Measurements from ENCODE around the gene NRCAM. TPM values are rescaled to one million over a fixed set of nuclear protein-coding genes. Genes with fewer than 3 reads are reported as not detected.

NRCAM gene
- total RNA-seq, 1 experiment from 2014 or later = 45.7 TPM

DNA sequence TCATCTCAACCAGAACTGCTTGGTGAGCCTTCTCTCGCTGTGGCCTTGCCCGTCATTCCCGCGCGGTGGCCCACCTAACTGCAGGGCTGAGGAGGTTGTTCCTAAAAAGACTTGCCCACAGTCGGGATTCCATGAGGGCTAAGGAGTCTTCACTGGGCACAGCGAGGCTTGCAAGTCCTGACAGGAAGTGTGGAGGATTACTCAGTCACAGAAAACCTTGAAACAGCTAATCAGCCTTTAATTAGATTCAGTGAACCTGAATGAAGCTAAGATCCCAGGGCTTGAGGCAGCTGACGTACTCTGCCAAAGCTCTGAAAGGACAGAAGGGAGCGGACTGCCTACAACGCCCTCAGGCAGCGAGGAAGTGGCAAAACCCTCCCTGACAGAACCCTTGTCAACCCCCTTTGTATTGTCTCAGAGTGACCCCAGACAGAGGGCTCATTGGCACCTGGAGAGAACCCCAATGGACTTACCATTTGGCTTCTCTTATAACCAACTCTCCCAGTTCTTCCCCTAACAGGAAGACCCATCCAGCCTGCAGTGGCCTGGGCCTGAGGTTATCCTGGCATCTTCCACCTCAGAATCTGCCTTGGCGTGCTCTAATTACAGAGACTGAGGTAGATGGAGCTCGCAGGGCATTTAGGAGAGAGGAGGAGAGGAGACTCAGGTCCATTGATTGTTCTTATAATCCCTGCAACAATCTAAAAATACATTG, 323.5 kb downstream of the NRCAM start:
- TF ChIP-seq, protein P1, sequence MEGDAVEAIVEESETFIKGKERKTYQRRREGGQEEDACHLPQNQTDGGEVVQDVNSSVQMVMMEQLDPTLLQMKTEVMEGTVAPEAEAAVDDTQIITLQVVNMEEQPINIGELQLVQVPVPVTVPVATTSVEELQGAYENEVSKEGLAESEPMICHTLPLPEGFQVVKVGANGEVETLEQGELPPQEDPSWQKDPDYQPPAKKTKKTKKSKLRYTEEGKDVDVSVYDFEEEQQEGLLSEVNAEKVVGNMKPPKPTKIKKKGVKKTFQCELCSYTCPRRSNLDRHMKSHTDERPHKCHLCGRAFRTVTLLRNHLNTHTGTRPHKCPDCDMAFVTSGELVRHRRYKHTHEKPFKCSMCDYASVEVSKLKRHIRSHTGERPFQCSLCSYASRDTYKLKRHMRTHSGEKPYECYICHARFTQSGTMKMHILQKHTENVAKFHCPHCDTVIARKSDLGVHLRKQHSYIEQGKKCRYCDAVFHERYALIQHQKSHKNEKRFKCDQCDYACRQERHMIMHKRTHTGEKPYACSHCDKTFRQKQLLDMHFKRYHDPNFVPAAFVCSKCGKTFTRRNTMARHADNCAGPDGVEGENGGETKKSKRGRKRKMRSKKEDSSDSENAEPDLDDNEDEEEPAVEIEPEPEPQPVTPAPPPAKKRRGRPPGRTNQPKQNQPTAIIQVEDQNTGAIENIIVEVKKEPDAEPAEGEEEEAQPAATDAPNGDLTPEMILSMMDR (conservative IDR thresholded peaks at IDR 0.05; ENCODE audit: low read depth, low read length) = no peak
- no peak for TF ChIP-seq EZH2 (IDR thresholded peaks at IDR 0.05; ENCODE audit: borderline replicate concordance, low read depth, low read length, poor library complexity, severe bottlenecking)
- Histone ChIP-seq H3K27me3 (replicated peaks; ENCODE audit: insufficient read depth, low read depth, low read length, poor library complexity) (no peaks in the 10 kb centered on the region), H3K27ac (ENCODE audit: low read depth, low read length, poor library complexity, severe bottlenecking) (no peak overlapping the region), H3K4me3 (ENCODE audit: low read depth, low read length, poor library complexity, severe bottlenecking) (no peak overlapping the region), H3K9me3 (ENCODE audit: low read depth, low read length, poor library complexity, severe bottlenecking) (no peaks in the 10 kb centered on the region), H3K4me1 (ENCODE audit: insufficient read depth, low read length, poor library complexity, severe bottlenecking) (peaks cover 13% of the 10 kb centered on the region), H3K36me3 (ENCODE audit: insufficient read depth, low read length, poor library complexity, severe bottlenecking) (no peaks in the 10 kb centered on the region)
- peak; percentile 69 for DNase-seq (ENCODE audit: low spot score)
- POLR2A ChIA-PET (ENCODE audit: low non-redundant PET) = interaction anchor here (0.5 kb wide), 1 partner anchor 244 kb away, joined by 3 read pairs; no protein-coding TSS in a partner anchor
- BruUV-seq (replicated peaks) = no TSS peak
- intact Hi-C loops (cut with micrococcal nuclease; ENCODE audit: unreplicated experiment) = no loop called here
- CTCF ChIA-PET = interaction anchor here (1.0 kb wide), 1 partner anchor 131 kb away, joined by 3 read pairs; no protein-coding TSS in a partner anchor

DNA sequence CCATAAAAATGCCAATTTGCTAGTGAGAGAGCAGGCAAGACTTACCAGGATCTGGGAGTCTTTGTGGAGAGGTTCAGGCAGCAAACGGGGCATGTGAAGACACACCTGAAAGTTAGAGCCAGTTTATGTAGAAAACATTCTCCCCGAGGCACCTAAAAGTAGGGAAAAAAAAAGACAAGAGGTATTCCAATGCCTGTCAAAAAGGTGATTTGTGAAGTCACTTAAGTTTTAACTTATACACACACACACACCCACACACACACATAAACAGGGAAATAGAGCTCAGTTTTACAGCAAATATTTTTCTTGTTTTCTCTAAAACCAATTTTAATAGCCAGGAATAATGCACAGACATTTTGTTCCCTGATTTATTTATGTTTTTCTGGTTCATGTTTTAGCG, 326.0 kb downstream of the NRCAM start, which contains the start of gene LAMB4:
Gene LAMB4 (minus strand): TSS at position 101 of the 400 bp plus-strand sequence. CDS start 7,197 bp downstream, outside the sequence.
- intact Hi-C loops (cut with micrococcal nuclease; ENCODE audit: unreplicated experiment) = no loop called here
- TF ChIP-seq, protein P1 (conservative IDR thresholded peaks at IDR 0.05; ENCODE audit: low read depth, low read length) = no peak
- TF ChIP-seq EZH2 (IDR thresholded peaks at IDR 0.05; ENCODE audit: borderline replicate concordance, low read depth, low read length, poor library complexity, severe bottlenecking) = no peak
- Histone ChIP-seq H3K27ac (ENCODE audit: low read depth, low read length, poor library complexity, severe bottlenecking) (no peak within 1 kb of the TSS), H3K4me1 (ENCODE audit: insufficient read depth, low read length, poor library complexity, severe bottlenecking) (peaks cover 13% of the 10 kb centered on the region), H3K36me3 (ENCODE audit: insufficient read depth, low read length, poor library complexity, severe bottlenecking) (no peaks in the 10 kb centered on the region), H3K27me3 (replicated peaks; ENCODE audit: insufficient read depth, low read depth, low read length, poor library complexity) (no peaks in the 10 kb centered on the region), H3K4me3 (ENCODE audit: low read depth, low read length, poor library complexity, severe bottlenecking) (no peak within 1 kb of the TSS), H3K9me3 (ENCODE audit: low read depth, low read length, poor library complexity, severe bottlenecking) (no peaks in the 10 kb centered on the region)
- BruUV-seq (replicated peaks) = no TSS peak
- no peak for DNase-seq (ENCODE audit: low spot score)
- ChIA-PET CTCF (no interaction called here), POLR2A (ENCODE audit: low non-redundant PET) (interaction anchor here (0.5 kb wide), 1 partner anchor 324 kb away, joined by 3 read pairs; no protein-coding TSS in a partner anchor)

DNA sequence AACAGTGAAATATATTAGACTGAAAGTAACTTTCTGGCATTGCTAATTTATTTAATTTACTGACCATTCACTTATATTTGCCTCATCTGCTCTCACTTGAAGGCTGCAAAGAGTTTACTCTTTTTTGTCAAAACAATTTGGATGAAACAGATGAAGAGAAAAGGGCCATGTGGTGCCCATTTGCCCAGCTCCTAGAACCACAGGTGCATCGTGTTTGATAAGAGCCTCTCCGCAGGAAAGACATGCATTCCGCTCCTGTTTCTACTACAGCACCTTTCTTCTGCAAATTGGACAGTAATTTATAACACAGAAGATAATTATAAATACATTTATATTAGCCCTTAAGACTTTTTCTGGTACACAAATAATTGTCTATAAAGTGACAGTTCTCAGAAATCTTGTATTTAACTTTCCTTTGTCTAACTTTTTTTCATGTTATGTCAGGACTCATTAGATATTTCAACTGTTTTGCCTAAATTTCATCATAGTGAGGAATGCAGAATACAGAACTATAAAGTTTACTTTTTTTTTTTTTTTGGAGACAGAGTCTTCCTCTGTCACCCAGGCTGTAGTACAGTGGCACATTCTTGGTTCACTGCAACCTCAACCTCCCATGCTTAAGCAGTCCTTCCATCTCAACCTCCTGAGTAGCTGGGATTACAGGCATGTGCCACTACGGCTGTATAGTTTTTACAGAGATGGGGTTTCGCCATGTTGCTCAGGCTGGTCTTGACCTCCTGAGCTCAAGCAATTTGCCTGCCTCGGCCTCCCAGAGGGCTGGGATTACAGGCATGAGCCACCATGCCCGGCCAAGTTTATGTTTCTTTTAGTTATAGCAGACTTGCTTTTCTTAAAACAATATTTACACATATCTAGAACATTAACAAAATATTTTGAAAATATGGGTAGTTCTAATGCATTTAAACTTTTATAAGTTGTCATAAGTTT, 326.9 kb downstream of the NRCAM start:
- H3K27ac ChIP-seq (ENCODE audit: low read depth, low read length, poor library complexity, severe bottlenecking) = no peak overlapping the region
- POLR2A ChIA-PET (ENCODE audit: low non-redundant PET) = no interaction called here

More for the DNA sequence above, 326.9 kb downstream of the NRCAM start:
- Histone ChIP-seq H3K9me3 (ENCODE audit: low read depth, low read length, poor library complexity, severe bottlenecking) (no peaks in the 10 kb centered on the region), H3K4me1 (ENCODE audit: insufficient read depth, low read length, poor library complexity, severe bottlenecking) (peaks cover 13% of the 10 kb centered on the region), H3K27me3 (replicated peaks; ENCODE audit: insufficient read depth, low read depth, low read length, poor library complexity) (no peaks in the 10 kb centered on the region), H3K36me3 (ENCODE audit: insufficient read depth, low read length, poor library complexity, severe bottlenecking) (no peaks in the 10 kb centered on the region), H3K4me3 (ENCODE audit: low read depth, low read length, poor library complexity, severe bottlenecking) (no peak overlapping the region)
- intact Hi-C loops (cut with micrococcal nuclease; ENCODE audit: unreplicated experiment) = no loop called here
- no peak for TF ChIP-seq EZH2 (IDR thresholded peaks at IDR 0.05; ENCODE audit: borderline replicate concordance, low read depth, low read length, poor library complexity, severe bottlenecking)
- TF ChIP-seq, protein P1 (conservative IDR thresholded peaks at IDR 0.05; ENCODE audit: low read depth, low read length) = no peak
- CTCF ChIA-PET = no interaction called here
- BruUV-seq (replicated peaks) = no TSS peak
- no peak for DNase-seq (ENCODE audit: low spot score)

Data from A673 (cell line).